IMR-90 (cell line): ENCODE measurements around the gene SHE. TPM values are rescaled to one million over a fixed set of nuclear protein-coding genes. Genes with fewer than 3 reads are reported as not detected.

ENCODE experiments used
- ATAC-seq: fragments of 200-7000 bp; cut with Tn5 transposase; 2 replicates; pipeline ENCODE4 v1.9.1; 2020; ENCODE audit warnings: low read depth, mild to moderate bottlenecking, moderate library complexity
- BruUV-seq: library from RNA; stranded (reverse); fragments of 400-500 nt; replicated peaks from 2 replicates; lab custom pipeline; 2021; lab: Mats Ljungman, UMichigan
- CTCF ChIA-PET: fragments of 300-600 bp; formaldehyde crosslinking; extraction: SDS; loops from one replicate; lab custom pipeline; 2021; ENCODE audit warnings: antibody characterized with exemption; lab: Yijun Ruan, JAX
- POLR2A ChIA-PET: fragments of 300-600 bp; sonication (Branson Sonifier 250); formaldehyde crosslinking; loops from one replicate; lab custom pipeline; 2022; ENCODE audit warnings: antibody characterized with exemption; ENCODE audit not compliant: unreplicated experiment; lab: Charles Lee
- DNase-seq: peaks from one replicate; pipeline ENCODE4 v3.0.0; 2013
- H2AFZ ChIP-seq: replicated peaks from 2 replicates; pipeline ENCODE3; 2013; ENCODE audit warnings: low read length, mild to moderate bottlenecking; ENCODE audit not compliant: poor library complexity
- H2AK5ac ChIP-seq: 2 replicates; pipeline ENCODE4 v1.6.1; 2013; ENCODE audit warnings: low read depth, low read length, inconsistent platforms
- H2AK9ac ChIP-seq: replicated peaks from 2 replicates; pipeline ENCODE3; 2013; ENCODE audit warnings: mild to moderate bottlenecking, low read depth, low read length, moderate library complexity; ENCODE audit not compliant: poor library complexity
- H2BK120ac ChIP-seq: 2 replicates; pipeline ENCODE4 v1.6.1; 2013; ENCODE audit warnings: low read depth, low read length, inconsistent platforms
- H2BK15ac ChIP-seq: 3 replicates; pipeline ENCODE4 v1.6.1; 2013; ENCODE audit warnings: low read depth, low read length, inconsistent platforms
- H2BK20ac ChIP-seq: 2 replicates; pipeline ENCODE4 v1.6.1; 2013; ENCODE audit warnings: low read depth, mild to moderate bottlenecking, inconsistent platforms, low read length, moderate library complexity
- H2BK5ac ChIP-seq: 2 replicates; pipeline ENCODE4 v1.6.1; 2013; ENCODE audit warnings: mild to moderate bottlenecking, low read depth, low read length, inconsistent platforms; ENCODE audit not compliant: poor library complexity, severe bottlenecking
- H3K14ac ChIP-seq: replicated peaks from 2 replicates; pipeline ENCODE4 v1.6.1; 2013; ENCODE audit warnings: low read depth, low read length, inconsistent platforms
- H3K18ac ChIP-seq: 2 replicates; pipeline ENCODE4 v1.6.1; 2013; ENCODE audit warnings: low read depth, low read length, control low read depth
- H3K23ac ChIP-seq: 2 replicates; pipeline ENCODE4 v1.6.1; 2013; ENCODE audit warnings: low read depth, low read length, inconsistent platforms
- H3K27ac ChIP-seq: 2 replicates; pipeline ENCODE4 v1.5.1; 2013; ENCODE audit warnings: mild to moderate bottlenecking, control low read depth, low read length; ENCODE audit not compliant: insufficient read depth
- H3K27me3 ChIP-seq: 2 replicates; pipeline ENCODE4 v1.6.1; 2013; ENCODE audit warnings: low read length; ENCODE audit not compliant: control insufficient read depth, insufficient read depth
- H3K36me3 ChIP-seq: 2 replicates; pipeline ENCODE4 v1.6.1; 2013; ENCODE audit warnings: low read length, mixed read lengths; ENCODE audit not compliant: control insufficient read depth, insufficient read depth
- H3K4ac ChIP-seq: 2 replicates; pipeline ENCODE4 v1.6.1; 2013; ENCODE audit warnings: low read depth, low read length, inconsistent platforms
- H3K4me1 ChIP-seq: 2 replicates; pipeline ENCODE4 v1.6.1; 2013; ENCODE audit warnings: low read length, mixed read lengths; ENCODE audit not compliant: control insufficient read depth, insufficient read depth
- H3K4me2 ChIP-seq: 2 replicates; pipeline ENCODE4 v1.6.1; 2013; ENCODE audit warnings: low read depth, mild to moderate bottlenecking, control low read depth, low read length, moderate library complexity
- H3K4me3 ChIP-seq: 2 replicates; pipeline ENCODE4 v1.5.1; 2013; ENCODE audit warnings: low read depth, mild to moderate bottlenecking, control low read depth, low read length, moderate library complexity; ENCODE audit not compliant: insufficient read depth
- H3K56ac ChIP-seq: 2 replicates; pipeline ENCODE4 v1.6.1; 2013; ENCODE audit warnings: low read length, inconsistent platforms; ENCODE audit not compliant: insufficient read depth; ENCODE audit errors: extremely low read depth
- H3K79me1 ChIP-seq, 2 experiments: 2 replicates each; pipeline ENCODE4 v1.6.1; 2013; ENCODE audit warnings: low read length in 2 of 2, inconsistent platforms in 1 of 2, low read depth in 1 of 2
- H3K9ac ChIP-seq: 2 replicates; pipeline ENCODE4 v1.6.1; 2013; ENCODE audit warnings: low read depth, low read length, control low read depth
- H3K9me1 ChIP-seq: 2 replicates; pipeline ENCODE4 v1.6.1; 2013; ENCODE audit warnings: low read length, inconsistent platforms; ENCODE audit not compliant: insufficient read depth
- H3K9me3 ChIP-seq: 2 replicates; pipeline ENCODE4 v1.6.1; 2013; ENCODE audit warnings: low read length; ENCODE audit not compliant: control insufficient read depth, insufficient read depth
- H4K20me1 ChIP-seq: 2 replicates; pipeline ENCODE4 v1.6.1; 2013; ENCODE audit warnings: low read length, inconsistent platforms; ENCODE audit not compliant: insufficient read depth
- H4K5ac ChIP-seq: 2 replicates; pipeline ENCODE4 v1.6.1; 2013; ENCODE audit warnings: mild to moderate bottlenecking, low read depth, low read length, control low read depth
- H4K8ac ChIP-seq, 2 experiments: 2 replicates each; pipeline ENCODE4 v1.6.1; 2013; ENCODE audit warnings: low read depth in 2 of 2, low read length in 2 of 2, control low read depth in 1 of 2, inconsistent platforms in 1 of 2
- H4K91ac ChIP-seq: 2 replicates; pipeline ENCODE4 v1.6.1; 2013; ENCODE audit warnings: low read depth, low read length, inconsistent platforms; ENCODE audit not compliant: insufficient read depth
- BHLHE40 ChIP-seq: fragments of 150-350 bp; IDR thresholded peaks from 2 replicates; pipeline ENCODE4 v1.6.1; 2016; ENCODE audit warnings: mild to moderate bottlenecking, low read depth, low read length
- CEBPB ChIP-seq: IDR thresholded peaks from 2 replicates; pipeline ENCODE4 v1.6.1; 2012; ENCODE audit warnings: low read depth, low read length, improper control_type of control experiment
- CHD1 ChIP-seq: IDR thresholded peaks from 2 replicates; pipeline ENCODE4 v1.6.1; 2012; ENCODE audit warnings: low read depth, low read length, improper control_type of control experiment
- ELK1 ChIP-seq: fragments of 150-350 bp; IDR thresholded peaks from 2 replicates; pipeline ENCODE4 v1.6.1; 2016; ENCODE audit warnings: low read depth, mild to moderate bottlenecking, low read length, moderate library complexity, borderline replicate concordance
- FOS ChIP-seq: fragments of 150-350 bp; IDR thresholded peaks from 2 replicates; pipeline ENCODE4 v1.6.1; 2016; ENCODE audit warnings: low read depth, low read length
- MAFK ChIP-seq: IDR thresholded peaks from 2 replicates; pipeline ENCODE4 v1.6.1; 2012; ENCODE audit warnings: low read depth, low read length, improper control_type of control experiment
- MAZ ChIP-seq: IDR thresholded peaks from 2 replicates; pipeline ENCODE4 v1.6.1; 2012; ENCODE audit warnings: low read depth, mild to moderate bottlenecking, low read length, improper control_type of control experiment, moderate library complexity, borderline replicate concordance
- MXI1 ChIP-seq: IDR thresholded peaks from 2 replicates; pipeline ENCODE4 v1.6.1; 2012; ENCODE audit warnings: low read depth, mild to moderate bottlenecking, low read length, moderate library complexity, borderline replicate concordance
- NFE2L2 ChIP-seq: fragments of 150-350 bp; IDR thresholded peaks from 2 replicates; pipeline ENCODE4 v1.6.1; 2016; ENCODE audit warnings: low read depth, mild to moderate bottlenecking, low read length
- POLR2A ChIP-seq: IDR thresholded peaks from 2 replicates; pipeline ENCODE4 v1.6.1; 2012; ENCODE audit warnings: mild to moderate bottlenecking, low read depth, low read length
- RAD21 ChIP-seq: IDR thresholded peaks from 2 replicates; pipeline ENCODE4 v1.6.1; 2012; ENCODE audit warnings: low read length, improper control_type of control experiment
- RCOR1 ChIP-seq: IDR thresholded peaks from 2 replicates; pipeline ENCODE4 v1.6.1; 2012; ENCODE audit warnings: mild to moderate bottlenecking, low read length, improper control_type of control experiment; ENCODE audit not compliant: insufficient replicate concordance
- RFX5 ChIP-seq: IDR thresholded peaks from 2 replicates; pipeline ENCODE4 v1.8.0; 2012; ENCODE audit warnings: low read depth, mild to moderate bottlenecking, low read length, moderate library complexity
- SMC3 ChIP-seq: fragments of 150-350 bp; IDR thresholded peaks from 2 replicates; pipeline ENCODE4 v1.6.1; 2016; ENCODE audit warnings: low read depth, mild to moderate bottlenecking, antibody characterized with exemption, low read length, moderate library complexity
- WGBS, 2 experiments: methylation state at CpG; one replicate each; pipeline versions ENCODE4 v1.1.5 to v1.1.7; 2013; ENCODE audit warnings: missing lambda C conversion rate in 2 of 2; ENCODE audit not compliant: insufficient read length in 1 of 2; ENCODE audit errors: extremely low coverage in 2 of 2; 5-methylcytosine and 5-hydroxymethylcytosine counted together
- dilution Hi-C: fragments of 300-500 bp; cut with HindIII; formaldehyde crosslinking; loops from one replicate; pipeline ENCODE4 v1.14.3; 2018; ENCODE audit warnings: low sequenced_read_pairs; ENCODE audit not compliant: unreplicated experiment
- in situ Hi-C: fragments of 300-500 bp; cut with MboI; formaldehyde crosslinking; loops from 3 replicates; pipeline ENCODE4 v1.14.3; 2019; ENCODE audit warnings: low sequenced_read_pairs, inconsistent platforms, mixed read lengths
- intact Hi-C: fragments of 100-400 bp; cut with micrococcal nuclease; formaldehyde crosslinking; loops from 2 replicates; pipeline ENCODE4 v1.10.0; 2022
- polyA plus RNA-seq, 3 experiments: library from polyadenylated mRNA; depleted of rRNA; stranded (reverse); fragments of >200 nt; gene quantifications; 2 replicates each; pipeline ENCODE4 v1.2.3, GENCODE V29; 2012; ENCODE audit warnings: low replicate concordance in 1 of 3
- total RNA-seq: library from RNA; depleted of rRNA; stranded (reverse); fragments of >200 nt; gene quantifications from 2 replicates; pipeline ENCODE4 v1.2.3, GENCODE V29; 2012
- TF ChIP-seq, protein P1 (sequence below): fragments of 150-350 bp; IDR thresholded peaks from 2 replicates; pipeline ENCODE4 v1.6.1; 2017; ENCODE audit warnings: mild to moderate bottlenecking, antibody characterized with exemption, low read length, low read depth
- TF ChIP-seq, protein P2 (sequence below): conservative IDR thresholded peaks from 2 replicates; pipeline ENCODE4 v1.5.1; 2012; ENCODE audit warnings: mild to moderate bottlenecking, low read depth, low read length, improper control_type of control experiment

Gene SHE
- total and polyA plus RNA-seq, 2 of the 4 experiments (the other 2 are of a cell fraction) = not detected

DNA sequence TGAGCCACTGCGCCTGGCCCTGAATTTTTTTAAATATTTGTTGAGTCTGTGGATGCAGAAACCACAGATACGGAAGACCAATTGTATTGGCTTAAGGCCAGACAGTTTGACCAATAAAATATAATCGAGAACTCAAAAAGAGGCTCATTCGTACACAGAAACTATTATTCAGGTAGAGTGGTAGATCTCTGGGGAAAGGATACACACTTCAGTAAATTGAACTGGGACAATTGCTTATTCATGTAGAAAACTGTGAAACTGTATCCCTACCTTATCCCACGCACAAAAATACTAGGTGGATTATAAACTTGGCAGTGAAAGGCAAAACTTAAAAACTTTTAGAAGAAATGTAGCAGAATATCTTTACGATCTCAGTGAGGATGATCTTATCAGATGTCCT lies 25.0 kb upstream of the SHE start:
- no peak overlapping the region for H3K9ac ChIP-seq
- no peak overlapping the region for H3K4ac ChIP-seq
- no peak overlapping the region for H2BK15ac ChIP-seq
- H4K91ac ChIP-seq = no peak overlapping the region
- no peaks in the 10 kb centered on the region for H3K79me1 ChIP-seq
- no peak overlapping the region for H2BK120ac ChIP-seq
- H3K9me3 ChIP-seq = peaks cover 6% of the 10 kb centered on the region
- DNase-seq (no peak), ATAC-seq (no peak)
- in situ Hi-C loops (no loop called here), intact Hi-C loops (no loop called here), dilution Hi-C loops (no loop called here)
- no peak overlapping the region for H3K4me3 ChIP-seq
- TF ChIP-seq, protein P1, sequence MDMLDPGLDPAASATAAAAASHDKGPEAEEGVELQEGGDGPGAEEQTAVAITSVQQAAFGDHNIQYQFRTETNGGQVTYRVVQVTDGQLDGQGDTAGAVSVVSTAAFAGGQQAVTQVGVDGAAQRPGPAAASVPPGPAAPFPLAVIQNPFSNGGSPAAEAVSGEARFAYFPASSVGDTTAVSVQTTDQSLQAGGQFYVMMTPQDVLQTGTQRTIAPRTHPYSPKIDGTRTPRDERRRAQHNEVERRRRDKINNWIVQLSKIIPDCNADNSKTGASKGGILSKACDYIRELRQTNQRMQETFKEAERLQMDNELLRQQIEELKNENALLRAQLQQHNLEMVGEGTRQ = no peak
- TF ChIP-seq RAD21 (no peak), MAFK (no peak), POLR2A (no peak), RCOR1 (no peak), NFE2L2 (no peak), MAZ (no peak), MXI1 (no peak), ELK1 (no peak), FOS (no peak), BHLHE40 (no peak), CHD1 (no peak), CEBPB (no peak), SMC3 (no peak), RFX5 (no peak)
- TF ChIP-seq, protein P2, sequence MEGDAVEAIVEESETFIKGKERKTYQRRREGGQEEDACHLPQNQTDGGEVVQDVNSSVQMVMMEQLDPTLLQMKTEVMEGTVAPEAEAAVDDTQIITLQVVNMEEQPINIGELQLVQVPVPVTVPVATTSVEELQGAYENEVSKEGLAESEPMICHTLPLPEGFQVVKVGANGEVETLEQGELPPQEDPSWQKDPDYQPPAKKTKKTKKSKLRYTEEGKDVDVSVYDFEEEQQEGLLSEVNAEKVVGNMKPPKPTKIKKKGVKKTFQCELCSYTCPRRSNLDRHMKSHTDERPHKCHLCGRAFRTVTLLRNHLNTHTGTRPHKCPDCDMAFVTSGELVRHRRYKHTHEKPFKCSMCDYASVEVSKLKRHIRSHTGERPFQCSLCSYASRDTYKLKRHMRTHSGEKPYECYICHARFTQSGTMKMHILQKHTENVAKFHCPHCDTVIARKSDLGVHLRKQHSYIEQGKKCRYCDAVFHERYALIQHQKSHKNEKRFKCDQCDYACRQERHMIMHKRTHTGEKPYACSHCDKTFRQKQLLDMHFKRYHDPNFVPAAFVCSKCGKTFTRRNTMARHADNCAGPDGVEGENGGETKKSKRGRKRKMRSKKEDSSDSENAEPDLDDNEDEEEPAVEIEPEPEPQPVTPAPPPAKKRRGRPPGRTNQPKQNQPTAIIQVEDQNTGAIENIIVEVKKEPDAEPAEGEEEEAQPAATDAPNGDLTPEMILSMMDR = no peak
- WGBS, 2 experiments = no CpG with 5 or more reads among the region's 6 CpGs
- CTCF ChIA-PET = no interaction called here
- no TSS peak for BruUV-seq
- H2BK5ac ChIP-seq = no peak overlapping the region
- H3K36me3 ChIP-seq = no peaks in the 10 kb centered on the region
- no peaks in the 10 kb centered on the region for H3K4me1 ChIP-seq
- no peak overlapping the region for H3K23ac ChIP-seq
- H3K56ac ChIP-seq = no peak overlapping the region
- no peak overlapping the region for H2BK20ac ChIP-seq
- H3K9me1 ChIP-seq = no peaks in the 10 kb centered on the region
- no peak overlapping the region for H2AK5ac ChIP-seq
- H2AK9ac ChIP-seq = no peak overlapping the region
- POLR2A ChIA-PET = no interaction called here
- no peak overlapping the region for H3K4me2 ChIP-seq
- H3K14ac ChIP-seq = no peak overlapping the region
- no peak overlapping the region for H4K8ac ChIP-seq
- no peak overlapping the region for H3K18ac ChIP-seq
- H2AFZ ChIP-seq = no peak overlapping the region
- no peak overlapping the region for H3K27ac ChIP-seq
- H3K27me3 ChIP-seq = peaks cover 18% of the 10 kb centered on the region
- H4K20me1 ChIP-seq = no peaks in the 10 kb centered on the region
- H4K5ac ChIP-seq = no peak overlapping the region
